ENCODE data around the gene FGFR3.

- no peak for TF ChIP-seq EZH2 (IDR thresholded peaks at IDR 0.05; ENCODE audit: insufficient read depth, poor library complexity, severe bottlenecking)
- no peak for TF ChIP-seq EZH2phosphoT487 (IDR thresholded peaks at IDR 0.05; ENCODE audit: insufficient read depth, low read depth)
Observed at GRCh38 chr4:1801286-1801958, 8.3 kb downstream of the FGFR3 start.
